GM18868 (cell line): ENCODE data around the gene GMPPA.
A peak's percentile ranks its signal among the peaks of the same experiment; 100 is the strongest.

Experiments
- ATAC-seq: cut with Tn5 transposase; IDR thresholded peaks from one replicate; pipeline ENCODE4 v1.9.1; 2021; ENCODE audit warnings: mild to moderate bottlenecking, moderate library complexity; ENCODE audit not compliant: unreplicated experiment

The GMPPA gene

DNA sequence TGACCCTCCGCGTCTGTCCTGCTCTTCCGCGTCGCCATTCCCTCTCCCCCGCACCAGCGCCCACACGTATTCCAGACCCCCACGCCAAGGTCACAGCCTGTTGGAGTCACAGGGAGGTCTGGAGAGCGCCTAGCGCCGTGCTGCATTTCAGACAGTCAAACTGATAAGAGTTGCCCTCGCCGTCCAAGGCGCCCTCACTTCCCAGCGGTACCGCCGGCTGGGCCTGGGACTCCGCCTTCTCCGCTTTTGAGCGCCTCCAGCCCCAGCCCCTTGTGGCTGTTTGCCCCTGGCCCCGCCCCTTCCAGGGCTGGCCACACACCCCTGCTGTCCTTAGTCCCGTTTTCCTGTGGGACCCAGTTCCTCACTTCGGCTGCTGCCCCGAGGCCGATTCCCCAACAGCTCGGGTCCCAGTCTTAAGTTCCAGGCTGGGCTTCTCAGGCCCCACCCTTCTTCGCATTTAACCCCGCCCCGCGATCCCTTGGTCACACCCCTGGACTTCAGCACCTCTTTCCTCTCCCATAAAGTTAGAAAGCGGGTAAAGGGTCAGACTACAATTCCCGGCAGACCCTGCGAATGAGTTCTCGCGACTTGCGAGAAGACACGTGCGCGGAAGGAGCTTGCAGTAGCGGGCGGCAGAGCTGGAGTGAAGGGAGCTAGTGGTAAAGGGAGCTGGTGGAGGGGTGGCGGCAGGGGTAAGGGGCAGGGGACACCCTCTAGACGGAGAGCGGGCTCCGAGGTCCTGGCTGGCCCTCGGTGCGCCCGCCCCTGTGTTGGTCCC is at the start of gene GMPPA:
Gene GMPPA (plus strand): TSS at position 612 of the 778 bp plus-strand sequence. CDS start 1,085 bp downstream, outside the sequence.
- peak; percentile 95 for ATAC-seq

- no peak for ATAC-seq
Measured at GRCh38 chr2:219449609-219450008, 49.1 kb upstream of the GMPPA start.

DNA sequence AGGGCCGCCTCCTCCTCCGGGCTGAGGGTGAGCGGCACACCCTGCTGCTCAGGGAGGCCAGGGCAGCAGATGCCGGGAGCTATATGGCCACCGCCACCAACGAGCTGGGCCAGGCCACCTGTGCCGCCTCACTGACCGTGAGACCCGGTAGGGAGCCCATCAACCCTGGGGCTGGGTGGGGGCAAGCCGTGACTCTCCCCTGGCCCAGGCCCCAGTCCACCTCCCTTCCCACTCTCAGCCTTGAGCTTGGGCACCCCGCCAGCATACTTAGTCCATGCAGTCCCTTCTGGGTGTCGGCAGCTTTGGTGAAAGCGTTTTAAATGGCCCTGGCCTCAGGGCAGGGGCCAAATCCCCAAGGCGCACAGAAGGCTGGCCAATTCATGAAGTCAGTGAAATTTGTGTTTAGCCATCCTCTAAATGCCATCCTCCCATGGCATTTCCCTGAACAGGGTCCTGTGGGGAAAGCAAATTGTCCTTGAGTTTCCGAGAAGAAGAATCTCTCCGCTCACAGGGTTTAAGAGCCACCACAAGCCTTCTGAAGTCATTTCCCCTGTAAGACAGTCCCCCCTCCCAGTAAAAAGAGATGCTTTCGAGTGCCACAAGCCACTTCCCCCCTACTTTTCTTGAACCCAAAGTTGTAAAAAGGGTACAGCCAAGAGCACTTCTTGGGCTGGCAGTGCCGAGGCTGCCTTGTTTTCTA is 46.9 kb upstream of the GMPPA start:
- ATAC-seq = no peak

DNA sequence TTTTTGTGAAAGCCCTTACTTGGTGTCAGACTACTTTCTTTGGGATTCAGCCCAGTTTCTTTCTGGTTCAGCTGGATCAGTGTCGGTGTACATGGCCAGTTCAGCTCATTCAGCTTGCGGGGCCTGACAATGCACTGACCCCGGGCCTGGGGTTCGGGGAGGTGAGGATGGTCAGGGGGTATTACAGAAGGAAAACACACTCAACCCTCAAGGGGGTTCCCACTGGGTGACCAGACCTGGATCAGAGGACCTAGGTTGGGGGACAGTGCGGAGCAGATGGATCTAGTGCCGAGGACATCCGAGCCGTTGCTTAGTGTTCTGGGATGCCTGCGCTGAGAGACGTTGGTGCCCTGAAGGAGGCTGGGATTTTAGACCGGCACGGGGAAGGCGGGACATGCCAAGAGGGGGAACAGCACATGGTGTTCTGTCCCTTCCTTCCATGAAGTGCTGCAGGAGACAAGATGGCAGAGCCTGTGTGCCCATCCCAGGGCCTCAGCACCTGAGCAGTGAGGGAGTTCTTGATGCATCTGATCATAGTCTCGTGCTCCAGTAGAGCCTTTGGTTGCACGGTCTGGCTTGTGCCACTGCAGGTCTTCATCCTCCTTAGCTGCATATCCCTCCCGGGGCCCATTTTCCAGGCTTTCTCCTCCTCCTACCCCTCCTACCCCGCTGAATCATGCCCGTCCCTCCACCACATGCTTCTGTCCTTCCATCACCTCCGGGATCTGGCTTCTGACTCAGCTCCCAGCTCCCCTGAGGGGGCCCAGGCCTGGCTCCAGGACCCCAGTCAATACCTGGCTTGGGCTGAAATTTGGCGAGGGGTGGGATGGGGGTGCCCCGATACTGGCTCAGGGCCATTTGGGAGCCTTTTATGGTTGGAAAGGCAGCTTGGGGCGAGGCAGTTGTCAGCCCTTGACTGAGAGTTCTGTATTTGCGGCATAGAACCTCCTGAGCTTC is 46.1 kb upstream of the GMPPA start:
- ATAC-seq = no peak

- ATAC-seq = no peak
Measured at GRCh38 chr2:219453671-219454590, 44.8 kb upstream of the GMPPA start.

- no peak for ATAC-seq
Measured at GRCh38 chr2:219455581-219455980, 43.1 kb upstream of the GMPPA start.

DNA sequence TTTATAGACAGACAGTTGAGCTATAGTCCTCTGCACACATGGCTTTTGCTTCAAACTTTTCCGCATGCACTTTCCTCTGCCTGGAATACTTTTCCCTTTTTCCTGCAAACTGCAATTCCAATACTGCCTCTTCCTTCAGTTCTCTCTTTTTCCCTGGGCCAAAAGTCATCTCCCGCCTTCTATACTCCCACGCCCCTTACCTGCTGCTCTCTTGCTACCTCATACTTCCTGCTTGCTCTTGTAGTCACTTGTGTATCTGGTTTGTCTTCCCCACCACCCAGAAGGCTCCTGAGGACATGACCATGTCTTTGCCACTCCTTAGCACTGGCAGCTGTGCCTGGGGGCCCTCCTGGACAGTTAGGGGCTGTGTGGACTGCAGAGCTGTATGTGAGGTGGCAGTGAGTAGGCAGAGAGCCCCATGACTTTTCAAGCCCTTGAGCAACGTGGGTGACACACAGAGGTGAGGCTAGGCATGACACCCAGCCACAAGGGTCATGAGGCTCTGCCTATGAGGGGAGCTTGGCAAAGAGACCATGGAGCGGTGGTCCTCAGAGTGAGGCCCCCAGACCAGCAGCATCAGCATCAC is 40.8 kb upstream of the GMPPA start:
- no peak for ATAC-seq

DNA sequence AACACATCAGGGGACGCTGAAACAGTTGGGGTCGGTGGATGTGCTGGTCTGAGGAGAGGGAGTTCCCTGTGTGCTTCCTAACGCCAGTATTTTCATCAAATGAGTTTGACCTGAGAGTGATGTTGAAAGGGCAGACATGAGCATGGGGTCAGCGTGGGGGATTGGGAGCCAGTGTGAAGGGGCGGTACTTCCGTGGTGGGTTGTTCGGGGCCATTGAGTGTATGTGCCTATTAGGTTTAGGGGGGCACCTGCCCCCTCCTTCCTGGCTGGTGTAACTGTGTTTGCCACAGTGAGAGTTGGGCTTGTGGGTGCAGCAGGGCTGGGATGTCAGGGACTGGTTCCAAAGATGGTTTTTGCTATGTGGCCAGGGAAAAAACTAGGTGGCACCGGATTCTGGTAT is 39.7 kb upstream of the GMPPA start:
- ATAC-seq = no peak

GRCh38 chr2:219459460-219460311 is 39.0 kb upstream of the GMPPA start:
- peak; percentile 76 for ATAC-seq

DNA sequence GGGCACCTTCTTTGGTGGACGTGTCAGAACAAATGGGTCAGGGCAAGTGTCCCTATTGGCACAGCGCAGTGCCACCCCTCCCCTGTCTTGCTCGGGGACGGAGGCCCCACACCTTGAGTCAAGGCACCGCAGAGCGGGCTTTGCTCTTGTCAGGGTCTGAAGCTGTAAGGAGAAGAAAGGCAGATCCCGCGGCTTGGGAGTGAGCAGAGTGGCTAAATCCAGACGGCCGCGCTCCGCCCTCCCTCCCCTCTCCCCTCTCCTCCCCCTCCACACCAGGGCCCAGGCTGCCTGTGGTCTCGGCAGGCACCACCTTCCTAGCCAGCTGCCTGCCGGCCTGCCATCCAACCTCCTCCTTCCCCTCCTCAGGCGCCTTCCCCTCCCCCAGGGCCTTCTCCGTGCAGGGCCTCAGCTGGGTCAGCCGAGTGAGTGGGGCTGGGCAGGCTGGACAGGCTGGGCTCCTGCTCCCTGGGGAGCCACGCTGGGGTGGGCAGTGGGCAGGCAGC is 38.2 kb upstream of the GMPPA start:
- ATAC-seq = no peak

GRCh38 chr2:219461047-219461514 is 37.6 kb upstream of the GMPPA start:
- ATAC-seq = peak; percentile 50

GRCh38 chr2:219461669-219462068 is 37.0 kb upstream of the GMPPA start:
- ATAC-seq = no peak

GRCh38 chr2:219462349-219462748 is 36.3 kb upstream of the GMPPA start:
- no peak for ATAC-seq

DNA sequence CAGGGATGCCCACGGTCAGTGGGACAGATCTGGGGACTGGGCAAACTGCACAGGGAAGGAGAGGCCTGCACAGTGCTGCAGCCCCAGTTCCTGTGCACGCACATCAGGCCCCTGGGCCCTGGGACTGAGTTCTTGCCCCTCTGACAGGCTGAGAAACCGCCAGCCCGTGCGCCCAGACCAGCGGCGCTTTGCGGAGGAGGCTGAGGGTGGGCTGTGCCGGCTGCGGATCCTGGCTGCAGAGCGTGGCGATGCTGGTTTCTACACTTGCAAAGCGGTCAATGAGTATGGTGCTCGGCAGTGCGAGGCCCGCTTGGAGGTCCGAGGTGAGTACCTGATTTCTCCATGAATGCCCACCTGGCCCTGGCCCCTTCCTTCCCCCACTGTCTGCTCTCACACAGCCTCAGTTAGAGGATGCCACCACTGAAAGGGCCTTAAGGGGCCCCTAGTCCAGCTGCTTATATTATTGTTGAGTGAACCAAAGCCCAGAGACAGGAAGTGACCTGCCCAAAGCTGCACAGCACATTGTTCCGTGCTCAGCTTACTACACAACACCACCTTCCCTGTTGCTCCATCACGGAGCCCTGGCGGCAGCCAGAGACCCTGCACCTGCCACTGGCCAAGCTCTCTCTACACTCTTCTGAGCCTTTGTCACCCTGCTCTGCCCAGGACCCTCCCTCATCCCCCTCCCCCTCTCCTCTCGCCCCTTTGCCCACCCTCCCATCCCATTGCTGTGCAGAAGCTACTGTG is 34.2 kb upstream of the GMPPA start:
- no peak for ATAC-seq

DNA sequence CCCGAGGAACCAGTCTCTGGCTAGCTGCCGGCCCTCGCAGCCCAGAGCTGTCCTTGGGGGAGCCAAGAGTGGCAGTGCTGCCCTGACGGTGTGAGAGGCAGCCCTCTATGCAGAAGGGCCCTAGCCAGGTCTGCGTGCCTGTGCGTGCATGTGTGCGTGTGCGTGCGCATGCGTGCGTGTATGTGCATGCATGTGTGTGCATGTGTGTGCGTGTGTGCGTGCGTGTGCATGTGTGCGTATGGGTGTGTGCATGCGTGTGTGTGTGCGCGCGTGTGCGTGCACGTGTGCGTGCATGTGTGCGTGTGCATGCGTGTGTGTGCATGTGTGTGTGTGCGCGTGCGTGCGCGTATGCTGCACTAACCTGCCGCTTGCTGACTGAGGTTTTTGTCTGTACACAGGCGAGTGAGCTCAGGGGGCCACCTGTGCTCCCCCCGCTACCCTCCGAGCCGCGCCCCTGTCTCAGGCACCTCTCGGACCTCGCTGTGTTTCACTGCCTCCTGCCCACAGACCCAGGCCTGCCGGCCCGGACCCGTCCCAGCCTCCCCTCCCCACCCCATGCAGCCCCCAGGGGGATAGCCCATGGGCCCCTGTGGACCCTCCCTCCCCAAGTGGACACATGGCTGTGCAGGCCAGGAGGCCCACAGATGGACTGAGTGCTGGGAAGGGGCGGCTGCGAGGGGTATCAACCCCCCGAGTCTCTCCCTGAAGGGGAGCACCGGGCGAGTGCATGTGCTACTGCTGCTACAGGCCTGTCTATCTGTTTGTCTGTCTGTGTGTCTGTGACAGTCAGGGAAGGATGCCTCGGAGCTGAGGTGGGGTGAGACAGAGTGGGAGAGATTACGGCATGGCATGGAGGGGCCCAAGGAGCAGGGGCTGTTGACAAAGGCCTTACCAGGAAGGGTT is 32.8 kb upstream of the GMPPA start:
- no peak for ATAC-seq

DNA sequence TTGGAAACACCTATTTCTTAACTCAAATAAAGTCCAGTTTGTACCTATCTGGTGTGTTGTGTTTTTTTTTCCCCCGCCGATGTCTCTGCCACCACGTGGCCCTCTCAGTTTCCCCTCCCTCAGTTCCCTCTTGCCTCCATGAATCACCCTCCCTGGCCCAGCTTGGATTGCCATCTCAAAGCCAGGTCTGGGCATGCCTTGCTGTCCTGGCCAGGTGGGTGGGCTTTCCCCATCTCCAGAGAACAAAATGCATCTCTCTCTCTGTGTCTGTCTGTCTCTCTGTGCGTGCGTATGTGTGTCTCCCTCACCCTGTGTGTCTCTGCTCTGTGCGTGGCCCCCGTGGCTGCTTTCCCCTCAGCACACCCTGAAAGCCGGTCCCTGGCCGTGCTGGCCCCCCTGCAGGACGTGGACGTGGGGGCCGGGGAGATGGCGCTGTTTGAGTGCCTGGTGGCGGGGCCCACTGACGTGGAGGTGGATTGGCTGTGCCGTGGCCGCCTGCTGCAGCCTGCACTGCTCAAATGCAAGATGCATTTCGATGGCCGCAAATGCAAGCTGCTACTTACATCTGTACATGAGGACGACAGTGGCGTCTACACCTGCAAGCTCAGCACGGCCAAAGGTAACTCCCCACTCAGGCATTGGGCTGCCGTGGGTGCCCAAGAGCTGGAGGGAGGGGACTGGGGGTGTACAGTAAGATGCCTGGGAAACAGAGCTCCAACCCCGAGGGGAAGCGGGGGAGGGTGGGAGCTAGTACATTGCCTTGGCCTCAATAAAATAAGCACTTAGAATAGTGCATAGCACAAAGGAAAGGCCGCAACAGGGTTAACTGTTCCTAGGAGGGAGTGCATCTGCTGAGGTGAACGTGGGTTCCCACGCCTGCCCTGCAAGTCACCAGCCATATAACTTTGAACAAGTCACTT is 31.6 kb upstream of the GMPPA start:
- ATAC-seq = no peak
